Measurements from ENCODE around the gene TDRD15. TPM values are rescaled to one million over a fixed set of nuclear protein-coding genes. Genes with fewer than 3 reads are reported as not detected.

Gene TDRD15
- polyA plus RNA-seq, 2 of the 4 experiments (the other 2 are of a cell fraction) = not detected

GRCh38 chr2:21175895-21176646, 52.3 kb downstream of the TDRD15 start:
- 1% methylated on average over 5 of the region's 5 CpGs for WGBS (ENCODE audit: missing lambda C conversion rate)

GRCh38 chr2:21181957-21182356, 58.2 kb downstream of the TDRD15 start:
- Histone ChIP-seq H3K4me3 (no peak overlapping the region), H3K9me3 (no peaks in the 10 kb centered on the region), H3K4me1 (no peaks in the 10 kb centered on the region), H3K27ac (no peak overlapping the region), H3K4me2 (no peak overlapping the region)
- FAIRE-seq (no peak), ATAC-seq (no peak), DNase-seq (ENCODE audit: low read depth in 1 of 2, low spot score in 1 of 2) (no peak)
- WGBS (ENCODE audit: missing lambda C conversion rate) = 22% methylated on average over 5 of the region's 5 CpGs
- POLR2A ChIA-PET = no interaction called here
- TF ChIP-seq ESRRA (IDR thresholded peaks at IDR 0.05; ENCODE audit: borderline replicate concordance, low read length) = no peak
- TF ChIP-seq HOXA7 (CRISPR knock-in tag; IDR thresholded peaks at IDR 0.05) = no peak
- no peak for TF ChIP-seq ATOH8 (CRISPR knock-in tag; IDR thresholded peaks at IDR 0.05; ENCODE audit: low read depth)
- TF ChIP-seq HDAC2 (IDR thresholded peaks at IDR 0.05) = no peak
- TF ChIP-seq POLR2AphosphoS2 (conservative IDR thresholded peaks at IDR 0.05; ENCODE audit: low read length) = no peak
- no peak for TF ChIP-seq RARB (CRISPR knock-in tag; IDR thresholded peaks at IDR 0.05)
- no peak for TF ChIP-seq CHD2 (IDR thresholded peaks at IDR 0.05; ENCODE audit: low read length, partially characterized antibody)
- no peak for TF ChIP-seq ZSCAN20 (CRISPR knock-in tag; IDR thresholded peaks at IDR 0.05)
- no peak for TF ChIP-seq FOXS1 (CRISPR knock-in tag; IDR thresholded peaks at IDR 0.05)
- no peak for TF ChIP-seq SMC3 (IDR thresholded peaks at IDR 0.05)
- no peak for TF ChIP-seq HOXB13 (CRISPR knock-in tag; IDR thresholded peaks at IDR 0.05; ENCODE audit: low read depth)
- TF ChIP-seq KDM1A (IDR thresholded peaks at IDR 0.05; ENCODE audit: low read depth) = no peak
- no peak for TF ChIP-seq REST (IDR thresholded peaks at IDR 0.05)
- TF ChIP-seq, protein P1, sequence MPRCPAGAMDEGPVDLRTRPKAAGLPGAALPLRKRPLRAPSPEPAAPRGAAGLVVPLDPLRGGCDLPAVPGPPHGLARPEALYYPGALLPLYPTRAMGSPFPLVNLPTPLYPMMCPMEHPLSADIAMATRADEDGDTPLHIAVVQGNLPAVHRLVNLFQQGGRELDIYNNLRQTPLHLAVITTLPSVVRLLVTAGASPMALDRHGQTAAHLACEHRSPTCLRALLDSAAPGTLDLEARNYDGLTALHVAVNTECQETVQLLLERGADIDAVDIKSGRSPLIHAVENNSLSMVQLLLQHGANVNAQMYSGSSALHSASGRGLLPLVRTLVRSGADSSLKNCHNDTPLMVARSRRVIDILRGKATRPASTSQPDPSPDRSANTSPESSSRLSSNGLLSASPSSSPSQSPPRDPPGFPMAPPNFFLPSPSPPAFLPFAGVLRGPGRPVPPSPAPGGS (IDR thresholded peaks at IDR 0.05) = no peak
- TF ChIP-seq MAX (IDR thresholded peaks at IDR 0.05) = no peak
- CTCF ChIA-PET = no interaction called here

More at GRCh38 chr2:21175895-21176646, 52.3 kb downstream of the TDRD15 start:
- DNase-seq (ENCODE audit: low read depth in 1 of 2, low spot score in 1 of 2) (no peak), FAIRE-seq (no peak), ATAC-seq (no peak)
- Histone ChIP-seq H3K4me3 (no peak overlapping the region), H3K27ac (no peak overlapping the region), H3K4me1 (no peaks in the 10 kb centered on the region), H3K4me2 (no peak overlapping the region), H3K9me3 (no peaks in the 10 kb centered on the region)
- CTCF ChIA-PET = no interaction called here
- POLR2A ChIA-PET = no interaction called here
- TF ChIP-seq SMC3 (IDR thresholded peaks at IDR 0.05) (peak; percentile 13; the same call in 1 of the 3 replicates), CEBPB (IDR thresholded peaks at IDR 0.05) (no peak), RAD21 (conservative IDR thresholded peaks at IDR 0.05 in 1 of 2, IDR thresholded peaks at IDR 0.05 in 1 of 2) (peak; percentile 39 to 41; a peak in 4 of 5 replicates)
- TF ChIP-seq, protein P2, sequence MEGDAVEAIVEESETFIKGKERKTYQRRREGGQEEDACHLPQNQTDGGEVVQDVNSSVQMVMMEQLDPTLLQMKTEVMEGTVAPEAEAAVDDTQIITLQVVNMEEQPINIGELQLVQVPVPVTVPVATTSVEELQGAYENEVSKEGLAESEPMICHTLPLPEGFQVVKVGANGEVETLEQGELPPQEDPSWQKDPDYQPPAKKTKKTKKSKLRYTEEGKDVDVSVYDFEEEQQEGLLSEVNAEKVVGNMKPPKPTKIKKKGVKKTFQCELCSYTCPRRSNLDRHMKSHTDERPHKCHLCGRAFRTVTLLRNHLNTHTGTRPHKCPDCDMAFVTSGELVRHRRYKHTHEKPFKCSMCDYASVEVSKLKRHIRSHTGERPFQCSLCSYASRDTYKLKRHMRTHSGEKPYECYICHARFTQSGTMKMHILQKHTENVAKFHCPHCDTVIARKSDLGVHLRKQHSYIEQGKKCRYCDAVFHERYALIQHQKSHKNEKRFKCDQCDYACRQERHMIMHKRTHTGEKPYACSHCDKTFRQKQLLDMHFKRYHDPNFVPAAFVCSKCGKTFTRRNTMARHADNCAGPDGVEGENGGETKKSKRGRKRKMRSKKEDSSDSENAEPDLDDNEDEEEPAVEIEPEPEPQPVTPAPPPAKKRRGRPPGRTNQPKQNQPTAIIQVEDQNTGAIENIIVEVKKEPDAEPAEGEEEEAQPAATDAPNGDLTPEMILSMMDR (IDR thresholded peaks at IDR 0.05) = peak; percentile 25; the same call in 1 of the 3 replicates
